ENCODE data around the gene SSBP3. TPM values are rescaled to one million over a fixed set of nuclear protein-coding genes. Genes with fewer than 3 reads are reported as not detected.

SSBP3 gene
- total and polyA plus RNA-seq, 2 of the 13 experiments (the other 11 are each of a cell fraction or from before 2014, with no cell fraction given): 8.5 to 17.6 TPM

GRCh38 chr1:54274881-54275280, 131.3 kb downstream of the SSBP3 start:
- H3K36me3 ChIP-seq (replicated peaks in 1 of 2; ENCODE audit: control insufficient read depth in 1 of 2, insufficient read depth in 2 of 2, low read length in 2 of 2): peaks cover 2 to 12% of the 10 kb centered on the region in 2 experiments; a peak in 3 of 5 replicates
- H3K4me3 ChIP-seq (replicated peaks in 1 of 3; ENCODE audit: insufficient read depth in 1 of 3, low read depth in 2 of 3, low read length in 3 of 3): no peak overlapping the region
- no TSS peak for BruUV-seq (replicated peaks)
- no peaks in the 10 kb centered on the region for H3K79me2 ChIP-seq (ENCODE audit: insufficient read depth, low read length)
- FAIRE-seq (no peak), ATAC-seq (no peak), DNase-seq (ENCODE audit: low spot score) (no peak)
- no peak overlapping the region for H3K9ac ChIP-seq (ENCODE audit: insufficient read depth, low read depth, low read length)
- POLR2A ChIA-PET: no interaction called here
- H3K4me2 ChIP-seq (ENCODE audit: low read depth, low read length): no peak overlapping the region
- H3K27ac ChIP-seq (ENCODE audit: extremely low read length, insufficient read depth, low read length): no peak overlapping the region
- H4K20me1 ChIP-seq (ENCODE audit: insufficient read depth, low read length): no peaks in the 10 kb centered on the region
- CTCF ChIA-PET (ENCODE audit: low intra/inter-chr PET ratio, low total read pairs): no interaction called here
- H2AFZ ChIP-seq (ENCODE audit: low read length): no peak overlapping the region
- no peaks in the 10 kb centered on the region for H3K9me3 ChIP-seq (ENCODE audit: low read length)
- intact Hi-C loops (cut with micrococcal nuclease; ENCODE audit: unreplicated experiment): no loop called here
- TF ChIP-seq ZBTB43 (CRISPR knock-in tag; conservative IDR thresholded peaks at IDR 0.05) (no peak), ZFP62 (CRISPR knock-in tag; IDR thresholded peaks at IDR 0.05) (no peak), CENPT (CRISPR knock-in tag; IDR thresholded peaks at IDR 0.05; ENCODE audit: low read depth) (no peak), ZNF672 (CRISPR knock-in tag; IDR thresholded peaks at IDR 0.05) (no peak), RAD21 (CRISPR knock-in tag; IDR thresholded peaks at IDR 0.05) (no peak), ZNF484 (CRISPR knock-in tag; IDR thresholded peaks at IDR 0.05; ENCODE audit: borderline replicate concordance, low read depth) (no peak), ARID2 (CRISPR knock-in tag; IDR thresholded peaks at IDR 0.05; ENCODE audit: borderline replicate concordance) (no peak), GATAD1 (CRISPR knock-in tag; IDR thresholded peaks at IDR 0.05) (no peak), ZNF460 (CRISPR knock-in tag; IDR thresholded peaks at IDR 0.05; ENCODE audit: borderline replicate concordance) (no peak), ZNF138 (CRISPR knock-in tag; IDR thresholded peaks at IDR 0.05; ENCODE audit: low read depth) (no peak), GATAD2A (CRISPR knock-in tag; IDR thresholded peaks at IDR 0.05) (no peak), ZNF160 (CRISPR knock-in tag; IDR thresholded peaks at IDR 0.05) (no peak), CCAR2 (optimal IDR thresholded peaks at IDR 0.05; ENCODE audit: low read depth, low read length) (no peak), ZNF275 (CRISPR knock-in tag; IDR thresholded peaks at IDR 0.05; ENCODE audit: borderline replicate concordance) (no peak), ZNF574 (CRISPR knock-in tag; IDR thresholded peaks at IDR 0.05) (no peak), ZNF660 (CRISPR knock-in tag; IDR thresholded peaks at IDR 0.05; ENCODE audit: borderline replicate concordance, low read depth) (no peak), ZNF10 (CRISPR knock-in tag; IDR thresholded peaks at IDR 0.05; ENCODE audit: borderline replicate concordance, low read depth) (no peak), RARA (CRISPR knock-in tag; IDR thresholded peaks at IDR 0.05) (no peak)
- no peaks in the 10 kb centered on the region for H3K27me3 ChIP-seq (ENCODE audit: control insufficient read depth in 1 of 2, insufficient read depth in 2 of 2, low read length in 2 of 2)
- peaks cover 35% of the 10 kb centered on the region for H3K4me1 ChIP-seq (ENCODE audit: insufficient read depth, low read length)
- WGBS (ENCODE audit: low lambda C conversion rate): 93% methylated on average over 11 of the region's 11 CpGs
- in situ Hi-C loops (cut with HindIII; ENCODE audit: extremely low pct_ligation_motif_present, low pct_unique_long_range_greater_than_20kb): no loop called here
